Ecto neural progenitor cell (in vitro differentiated cells): Measurements from ENCODE around the gene TMEM89.

ENCODE experiments used
- DNase-seq: peaks from one replicate; pipeline ENCODE4 v3.0.0-alpha.2; 2018; ENCODE audit warnings: low spot score

The TMEM89 gene

GRCh38 chr3:48585411-48585810 is 36.2 kb downstream of the TMEM89 start:
- no peak for DNase-seq

- DNase-seq, result no peak
Observed at GRCh38 chr3:48584836-48585235, 36.7 kb downstream of the TMEM89 start.

DNA sequence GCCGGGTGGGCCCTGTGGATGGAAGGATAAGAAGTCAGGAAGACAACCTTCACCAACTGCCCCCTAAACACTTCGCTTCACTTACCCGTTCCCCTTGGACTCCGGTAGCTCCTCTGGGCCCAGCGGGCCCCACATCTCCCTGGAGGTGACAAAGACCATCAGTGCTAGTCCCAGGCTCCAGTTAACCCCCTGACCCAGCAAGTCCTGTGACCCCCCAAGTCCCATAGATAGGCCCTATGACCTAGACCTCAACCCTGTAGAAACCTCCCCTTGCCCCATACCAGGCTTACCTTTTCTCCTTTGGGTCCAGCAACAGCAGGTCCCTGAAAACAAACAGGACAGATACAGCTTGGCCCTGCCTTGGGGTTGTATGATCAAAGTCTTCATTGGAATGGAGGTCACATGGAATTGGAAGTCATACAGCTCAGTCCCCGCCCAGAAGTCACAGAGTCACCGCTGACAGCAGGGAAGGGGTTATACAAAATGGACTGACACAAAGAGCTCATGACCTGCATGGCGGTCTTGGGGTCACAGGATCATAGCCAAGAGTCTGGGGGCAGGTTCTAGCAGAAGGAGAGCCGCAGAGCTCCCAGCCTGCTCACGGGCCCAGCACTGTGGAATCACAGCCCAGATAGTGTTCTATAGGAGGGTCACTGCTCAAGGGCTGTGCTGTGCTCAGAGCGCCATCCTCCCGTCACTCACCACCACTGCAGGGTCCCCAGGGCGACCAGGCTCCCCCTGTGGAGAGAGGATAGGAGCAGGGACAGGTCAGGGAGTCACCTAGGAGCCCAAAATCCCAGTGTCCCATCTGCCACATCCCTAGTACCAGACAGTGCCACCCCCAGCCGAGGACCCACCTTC is 39.7 kb downstream of the TMEM89 start:
- no peak for DNase-seq

DNA sequence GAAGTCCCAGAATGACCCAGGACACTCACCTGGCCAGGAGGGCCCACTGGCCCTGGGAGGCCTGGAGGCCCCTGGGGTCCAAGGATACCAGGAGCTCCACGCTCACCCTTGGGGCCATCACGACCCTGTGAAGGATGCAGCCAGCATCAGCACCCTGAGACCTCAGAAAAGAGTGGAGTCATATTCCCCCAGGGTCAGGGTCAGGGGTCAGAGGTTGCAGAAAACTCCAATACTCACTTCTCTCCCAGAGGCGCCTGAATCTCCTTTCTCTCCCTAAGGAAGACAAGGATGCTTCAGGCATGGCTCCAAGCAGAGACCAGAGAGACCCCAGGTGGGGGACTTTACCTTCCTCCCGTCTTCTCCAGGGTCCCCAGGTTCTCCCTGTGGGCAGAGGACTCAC is 44.9 kb downstream of the TMEM89 start:
- DNase-seq, result no peak

GRCh38 chr3:48575366-48575765 is 46.2 kb downstream of the TMEM89 start:
- DNase-seq, result no peak

DNA sequence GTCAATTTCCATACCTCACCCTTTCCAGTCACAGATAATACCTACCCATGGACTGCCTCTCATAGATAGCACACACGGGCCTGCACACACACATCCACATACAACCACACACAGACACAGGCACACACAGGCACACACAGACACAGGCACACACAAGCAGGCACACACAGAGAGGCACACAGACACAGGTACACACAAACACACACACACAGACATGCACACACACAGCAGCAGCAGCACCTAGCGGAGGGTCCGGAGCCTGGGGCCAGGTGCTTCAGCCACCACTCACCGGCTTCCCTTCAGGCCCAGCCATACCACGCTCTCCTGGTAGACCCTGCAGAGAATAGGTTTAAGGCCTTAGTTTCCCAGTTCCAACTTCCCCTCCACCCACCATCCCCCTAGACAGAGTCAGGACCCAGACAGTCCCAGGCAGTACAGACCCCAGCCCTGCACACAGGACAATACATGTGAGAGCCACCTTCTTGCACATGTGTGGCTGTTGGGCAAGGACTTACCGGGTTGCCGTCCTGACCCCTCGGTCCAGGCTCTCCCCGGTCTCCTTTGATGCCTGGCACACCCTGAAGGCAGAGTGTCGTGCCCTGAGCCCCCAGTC is 47.5 kb downstream of the TMEM89 start:
- DNase-seq, result no peak

DNA sequence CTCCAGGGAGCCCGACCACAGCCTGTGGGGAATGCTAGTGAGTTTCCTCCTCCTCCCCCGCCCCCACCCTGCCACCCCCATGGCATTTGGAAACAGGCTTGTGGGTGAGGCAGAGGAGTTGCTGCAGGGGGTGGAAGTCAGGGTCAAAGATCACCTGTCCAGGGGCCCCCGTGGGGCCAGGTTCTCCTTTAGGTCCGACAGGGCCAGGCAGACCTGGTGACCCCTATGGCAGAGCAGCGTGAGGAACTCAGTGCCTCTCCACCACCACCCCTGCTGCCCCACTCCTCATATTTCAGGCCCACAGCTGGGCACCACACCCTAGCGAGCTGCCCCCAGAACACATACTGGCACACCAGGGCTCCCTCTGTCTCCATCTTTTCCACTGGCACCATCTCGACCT is 49.1 kb downstream of the TMEM89 start:
- DNase-seq, result no peak

- no peak for DNase-seq
Observed at GRCh38 chr3:48571938-48572337, 49.6 kb downstream of the TMEM89 start.
